Measurements from ENCODE around the gene AURKAIP1. TPM values are rescaled to one million over a fixed set of nuclear protein-coding genes. Genes with fewer than 3 reads are reported as not detected.

The AURKAIP1 gene
- total and polyA plus RNA-seq, 8 donors, result 36.9 to 127 (median 56.6) TPM

DNA sequence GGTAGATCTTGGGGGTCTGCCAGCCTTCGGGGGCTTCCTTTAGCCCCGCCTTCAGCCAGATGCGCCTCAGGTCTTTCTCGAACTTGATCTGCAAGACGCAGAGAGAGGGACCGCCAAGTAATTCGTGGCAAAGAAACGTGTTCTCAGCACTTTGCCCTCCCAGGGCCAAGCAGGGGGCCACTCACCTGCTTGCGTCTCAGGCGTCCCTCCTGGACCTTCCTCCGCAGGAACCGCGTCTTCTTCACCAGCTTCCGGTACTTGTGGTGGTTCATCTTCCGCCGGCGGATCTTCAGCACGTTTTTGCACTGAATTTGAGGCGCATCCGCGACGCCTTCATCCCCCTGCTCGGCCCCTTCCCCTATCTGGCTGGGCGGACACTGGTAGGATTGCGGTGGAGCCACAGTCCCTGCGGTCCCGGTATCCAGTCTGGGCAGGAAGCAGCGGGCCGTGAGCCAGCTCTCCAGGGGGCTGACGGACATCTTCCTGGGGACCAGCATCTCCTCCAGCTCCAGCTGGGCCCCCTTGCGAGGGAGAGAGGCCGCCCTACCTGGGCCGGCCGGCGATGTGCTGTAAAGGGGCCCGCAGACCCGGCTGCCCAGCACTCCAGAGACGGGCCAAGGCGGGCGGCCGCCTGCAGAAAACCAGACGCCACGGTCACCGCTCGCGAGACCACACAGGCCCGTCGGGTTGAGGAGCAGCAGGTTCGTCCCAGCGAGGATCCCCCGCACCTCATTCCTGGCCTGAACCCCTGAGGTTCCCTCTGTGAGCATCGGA, 1.0 kb downstream of the AURKAIP1 start:
- DNase-seq (peak in 1 of 4 donors; percentile 76), ATAC-seq (no peak)
- peaks cover 18 to 46% of the 10 kb centered on the region in 2 donors for H3K4me1 ChIP-seq
- peaks cover 0 to 14% of the 10 kb centered on the region in 2 donors for H3K36me3 ChIP-seq
- H3K27me3 ChIP-seq, result no peaks in the 10 kb centered on the region
- H3K4me3 ChIP-seq, result peak overlapping the region; percentile 80 to 96
- peak overlapping the region in 1 of 2 donors; percentile 93 for H3K27ac ChIP-seq
- intact Hi-C loops (cut with DNase I), result no loop called here
- H3K9me3 ChIP-seq, result no peaks in the 10 kb centered on the region
- TF ChIP-seq, protein P1, sequence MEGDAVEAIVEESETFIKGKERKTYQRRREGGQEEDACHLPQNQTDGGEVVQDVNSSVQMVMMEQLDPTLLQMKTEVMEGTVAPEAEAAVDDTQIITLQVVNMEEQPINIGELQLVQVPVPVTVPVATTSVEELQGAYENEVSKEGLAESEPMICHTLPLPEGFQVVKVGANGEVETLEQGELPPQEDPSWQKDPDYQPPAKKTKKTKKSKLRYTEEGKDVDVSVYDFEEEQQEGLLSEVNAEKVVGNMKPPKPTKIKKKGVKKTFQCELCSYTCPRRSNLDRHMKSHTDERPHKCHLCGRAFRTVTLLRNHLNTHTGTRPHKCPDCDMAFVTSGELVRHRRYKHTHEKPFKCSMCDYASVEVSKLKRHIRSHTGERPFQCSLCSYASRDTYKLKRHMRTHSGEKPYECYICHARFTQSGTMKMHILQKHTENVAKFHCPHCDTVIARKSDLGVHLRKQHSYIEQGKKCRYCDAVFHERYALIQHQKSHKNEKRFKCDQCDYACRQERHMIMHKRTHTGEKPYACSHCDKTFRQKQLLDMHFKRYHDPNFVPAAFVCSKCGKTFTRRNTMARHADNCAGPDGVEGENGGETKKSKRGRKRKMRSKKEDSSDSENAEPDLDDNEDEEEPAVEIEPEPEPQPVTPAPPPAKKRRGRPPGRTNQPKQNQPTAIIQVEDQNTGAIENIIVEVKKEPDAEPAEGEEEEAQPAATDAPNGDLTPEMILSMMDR (IDR thresholded peaks at IDR 0.05), result no peak

DNA sequence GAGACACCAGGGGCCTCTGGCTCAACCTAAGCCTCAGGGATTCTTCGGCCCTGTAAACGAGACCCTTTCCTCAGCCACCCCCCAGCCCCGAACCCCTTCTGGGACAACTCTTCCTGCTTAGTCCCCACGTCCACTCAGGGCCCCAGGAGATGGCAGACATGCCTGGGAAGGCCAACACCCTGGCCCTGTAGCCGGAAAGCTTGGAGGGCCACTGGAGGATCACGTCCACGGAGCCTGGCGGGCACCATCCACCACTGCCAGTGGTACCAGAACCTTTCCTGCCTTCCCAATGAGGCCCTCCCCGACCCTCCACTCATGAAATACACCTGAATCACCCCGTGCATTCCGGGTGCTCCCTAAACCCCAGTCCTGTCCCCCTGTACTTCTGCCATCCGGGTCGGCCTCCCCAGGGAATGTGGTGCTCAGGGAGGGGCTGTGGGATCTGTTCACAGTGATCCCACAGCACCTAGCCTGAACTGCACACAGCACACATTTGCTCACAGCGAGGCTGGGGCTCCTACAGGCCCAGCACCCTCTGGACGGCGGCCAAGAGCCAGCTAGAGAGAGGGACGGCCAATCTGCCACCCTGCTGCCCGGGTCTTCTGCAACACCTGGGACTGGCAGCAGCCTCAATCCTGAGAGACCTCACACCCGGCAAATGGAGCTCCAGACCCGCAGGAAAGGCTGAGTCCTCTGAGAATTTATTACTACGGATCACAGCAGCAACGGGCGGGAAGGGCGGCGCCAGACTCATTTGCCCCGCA, 1.8 kb downstream of the AURKAIP1 start:
- intact Hi-C loops (cut with DNase I), result no loop called here
- peak in 1 of 4 donors; percentile 71 for DNase-seq
- peaks cover 18 to 46% of the 10 kb centered on the region in 2 donors for H3K4me1 ChIP-seq
- no peak overlapping the region for H3K27ac ChIP-seq
- H3K36me3 ChIP-seq, result peaks cover 0 to 14% of the 10 kb centered on the region in 2 donors
- no peaks in the 10 kb centered on the region for H3K9me3 ChIP-seq
- no peak for ATAC-seq
- peak overlapping the region in 1 of 2 donors; percentile 80 for H3K4me3 ChIP-seq
- TF ChIP-seq, protein P1 (IDR thresholded peaks at IDR 0.05), result no peak
- no peaks in the 10 kb centered on the region for H3K27me3 ChIP-seq

- no peak overlapping the region for H3K27ac ChIP-seq
- peaks cover 18 to 46% of the 10 kb centered on the region in 2 donors for H3K4me1 ChIP-seq
- H3K27me3 ChIP-seq, result no peaks in the 10 kb centered on the region
- ATAC-seq, result peak; percentile 56
- H3K36me3 ChIP-seq, result peaks cover 0 to 14% of the 10 kb centered on the region in 2 donors
- TF ChIP-seq, protein P1 (IDR thresholded peaks at IDR 0.05), result peak; percentile 91 to 93
- intact Hi-C loops (cut with DNase I), result no loop called here
- H3K9me3 ChIP-seq, result peaks cover 0 to 3% of the 10 kb centered on the region in 2 donors
- no peak overlapping the region for H3K4me3 ChIP-seq
- peak in 2 of 4 donors; percentile 68 to 94 for DNase-seq
These were observed 3.0 kb downstream of the AURKAIP1 start for GRCh38 chr1:1371746-1372711.

GRCh38 chr1:1371364-1371745, 3.7 kb downstream of the AURKAIP1 start:
- Histone ChIP-seq H3K4me3 (no peak overlapping the region), H3K9me3 (peaks cover 0 to 3% of the 10 kb centered on the region in 2 donors), H3K27ac (no peak overlapping the region), H3K36me3 (peaks cover 0 to 14% of the 10 kb centered on the region in 2 donors), H3K4me1 (peaks cover 18 to 46% of the 10 kb centered on the region in 2 donors), H3K27me3 (no peaks in the 10 kb centered on the region)
- intact Hi-C loops (cut with DNase I), result no loop called here
- DNase-seq, result peak in 1 of 4 donors; percentile 70
- TF ChIP-seq, protein P1 (IDR thresholded peaks at IDR 0.05), result no peak
- ATAC-seq, result no peak

Data from left lung (tissue), 10 donors.